ENCODE results near the gene DLGAP1. TPM values are rescaled to one million over a fixed set of nuclear protein-coding genes. Genes with fewer than 3 reads are reported as not detected.

Gene DLGAP1
- total and polyA plus RNA-seq, 10 donors = 0.11 to 6.0 (median 2.1) TPM

DNA sequence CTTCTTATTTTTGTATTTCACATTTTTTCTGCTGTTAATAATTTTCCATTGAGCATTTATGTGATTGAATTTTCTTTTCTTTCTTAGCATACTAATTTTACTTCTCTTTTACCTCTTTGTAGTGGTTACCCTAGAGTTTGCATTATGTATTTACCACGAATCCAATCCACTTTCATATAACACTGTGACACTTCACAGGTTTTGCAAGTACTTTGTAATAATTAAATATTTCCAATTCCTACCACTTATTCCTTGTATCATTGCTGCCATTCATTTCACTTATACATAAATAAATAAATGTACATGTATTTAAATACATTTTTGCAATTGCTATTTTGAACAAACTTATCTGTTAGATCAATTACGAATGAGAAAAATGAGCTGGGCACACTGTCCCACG, 894.4 kb downstream of the DLGAP1 start:
- H3K27ac ChIP-seq = no peak overlapping the region
- H3K27me3 ChIP-seq (replicated peaks in 1 of 7) = no peaks in the 10 kb centered on the region
- no peak for DNase-seq
- peaks cover 0 to 24% (median 17%) of the 10 kb centered on the region in 8 donors for H3K9me3 ChIP-seq
- intact Hi-C loops (cut with DNase I; ENCODE audit: low total_unique reads) = no loop called here
- H3K4me3 ChIP-seq = no peak overlapping the region
- TF ChIP-seq, protein P1, sequence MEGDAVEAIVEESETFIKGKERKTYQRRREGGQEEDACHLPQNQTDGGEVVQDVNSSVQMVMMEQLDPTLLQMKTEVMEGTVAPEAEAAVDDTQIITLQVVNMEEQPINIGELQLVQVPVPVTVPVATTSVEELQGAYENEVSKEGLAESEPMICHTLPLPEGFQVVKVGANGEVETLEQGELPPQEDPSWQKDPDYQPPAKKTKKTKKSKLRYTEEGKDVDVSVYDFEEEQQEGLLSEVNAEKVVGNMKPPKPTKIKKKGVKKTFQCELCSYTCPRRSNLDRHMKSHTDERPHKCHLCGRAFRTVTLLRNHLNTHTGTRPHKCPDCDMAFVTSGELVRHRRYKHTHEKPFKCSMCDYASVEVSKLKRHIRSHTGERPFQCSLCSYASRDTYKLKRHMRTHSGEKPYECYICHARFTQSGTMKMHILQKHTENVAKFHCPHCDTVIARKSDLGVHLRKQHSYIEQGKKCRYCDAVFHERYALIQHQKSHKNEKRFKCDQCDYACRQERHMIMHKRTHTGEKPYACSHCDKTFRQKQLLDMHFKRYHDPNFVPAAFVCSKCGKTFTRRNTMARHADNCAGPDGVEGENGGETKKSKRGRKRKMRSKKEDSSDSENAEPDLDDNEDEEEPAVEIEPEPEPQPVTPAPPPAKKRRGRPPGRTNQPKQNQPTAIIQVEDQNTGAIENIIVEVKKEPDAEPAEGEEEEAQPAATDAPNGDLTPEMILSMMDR (IDR thresholded peaks at IDR 0.05 in 8 of 11, conservative IDR thresholded peaks at IDR 0.05 in 3 of 11) = no peak
- TF ChIP-seq POLR2A (IDR thresholded peaks at IDR 0.05) (no peak), POLR2AphosphoS5 (IDR thresholded peaks at IDR 0.05) (no peak)
- H3K36me3 ChIP-seq = no peaks in the 10 kb centered on the region
- WGBS, 5 donors = 54 to 89% (median 66%) methylated on average over 3 of the region's 3 CpGs
- H3K4me1 ChIP-seq = no peaks in the 10 kb centered on the region

DNA sequence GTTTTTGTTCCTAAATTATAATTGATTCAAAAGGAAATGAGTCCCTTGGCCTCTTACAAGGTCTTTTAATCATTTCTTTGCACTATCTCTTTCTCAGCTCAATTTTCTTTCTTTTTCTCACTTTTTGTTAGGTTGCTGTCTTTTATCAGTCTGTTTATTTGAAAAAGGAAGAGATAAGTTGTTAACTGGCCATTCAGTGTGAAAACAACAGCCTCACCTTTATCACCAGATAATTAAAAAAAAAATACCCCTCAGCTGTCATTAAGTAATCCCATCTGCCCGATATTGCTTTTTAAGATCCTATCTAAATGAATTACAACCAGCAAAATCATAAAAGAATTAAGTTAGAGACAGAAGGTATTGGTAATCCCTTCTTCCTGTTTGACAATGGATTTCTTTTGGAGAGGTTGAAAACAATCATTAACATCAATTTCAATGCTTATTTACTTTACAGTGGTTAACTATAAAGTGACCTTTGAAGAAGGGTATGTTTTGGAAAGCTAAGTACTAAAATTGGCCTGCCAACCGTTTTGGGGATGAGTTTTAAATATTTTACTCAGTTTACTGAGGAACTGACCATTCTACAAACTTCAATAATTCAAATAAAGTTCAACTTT, 900.2 kb downstream of the DLGAP1 start:
- H3K27ac ChIP-seq = no peak overlapping the region
- no peaks in the 10 kb centered on the region for H3K36me3 ChIP-seq
- intact Hi-C loops (cut with DNase I; ENCODE audit: low total_unique reads) = no loop called here
- no peaks in the 10 kb centered on the region for H3K27me3 ChIP-seq (replicated peaks in 1 of 7)
- no peak for DNase-seq
- 69 to 85% (median 81%) methylated on average over 2 of the region's 2 CpGs for WGBS, 5 donors
- no peaks in the 10 kb centered on the region for H3K4me1 ChIP-seq
- no peak overlapping the region for H3K4me3 ChIP-seq
- no peaks in the 10 kb centered on the region for H3K9me3 ChIP-seq
- TF ChIP-seq, protein P1 (IDR thresholded peaks at IDR 0.05 in 8 of 11, conservative IDR thresholded peaks at IDR 0.05 in 3 of 11) = no peak
- TF ChIP-seq POLR2A (IDR thresholded peaks at IDR 0.05) = no peak
- no peak for TF ChIP-seq POLR2AphosphoS5 (IDR thresholded peaks at IDR 0.05)

DNA sequence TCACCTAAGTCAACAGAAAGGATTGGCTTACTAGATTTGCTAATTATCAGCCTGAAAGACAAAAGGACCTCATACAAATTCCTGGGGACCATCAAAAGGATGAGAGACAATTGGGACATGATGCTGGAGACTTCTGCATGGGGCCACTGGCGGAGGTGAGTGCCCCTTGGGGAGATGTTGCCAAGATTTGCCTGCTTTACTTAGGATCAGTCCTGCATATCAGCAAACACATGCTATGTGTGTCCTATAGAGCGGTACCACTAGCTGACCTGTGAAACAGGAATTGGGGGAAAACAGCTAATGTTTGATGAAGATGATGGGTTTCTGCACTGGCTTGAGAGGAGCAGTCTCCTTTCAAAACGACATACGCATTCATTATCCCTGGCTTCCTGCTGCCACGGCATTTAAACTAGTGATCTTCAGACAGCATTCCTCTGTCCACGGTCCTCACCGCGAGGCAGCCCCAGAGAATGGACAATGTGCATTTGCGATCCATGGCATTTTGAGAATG, 901.0 kb downstream of the DLGAP1 start:
- TF ChIP-seq POLR2A (IDR thresholded peaks at IDR 0.05) = no peak
- TF ChIP-seq, protein P1 (IDR thresholded peaks at IDR 0.05 in 8 of 11, conservative IDR thresholded peaks at IDR 0.05 in 3 of 11) = no peak
- TF ChIP-seq POLR2AphosphoS5 (IDR thresholded peaks at IDR 0.05) = no peak
- WGBS, 5 donors = 73 to 84% (median 81%) methylated on average over 9 of the region's 9 CpGs
- DNase-seq = no peak
- no peak overlapping the region for H3K27ac ChIP-seq
- H3K4me1 ChIP-seq = no peaks in the 10 kb centered on the region
- intact Hi-C loops (cut with DNase I; ENCODE audit: low total_unique reads) = no loop called here
- H3K4me3 ChIP-seq = no peak overlapping the region
- H3K36me3 ChIP-seq = no peaks in the 10 kb centered on the region
- H3K27me3 ChIP-seq (replicated peaks in 1 of 7) = no peaks in the 10 kb centered on the region
- H3K9me3 ChIP-seq = no peaks in the 10 kb centered on the region

DNA sequence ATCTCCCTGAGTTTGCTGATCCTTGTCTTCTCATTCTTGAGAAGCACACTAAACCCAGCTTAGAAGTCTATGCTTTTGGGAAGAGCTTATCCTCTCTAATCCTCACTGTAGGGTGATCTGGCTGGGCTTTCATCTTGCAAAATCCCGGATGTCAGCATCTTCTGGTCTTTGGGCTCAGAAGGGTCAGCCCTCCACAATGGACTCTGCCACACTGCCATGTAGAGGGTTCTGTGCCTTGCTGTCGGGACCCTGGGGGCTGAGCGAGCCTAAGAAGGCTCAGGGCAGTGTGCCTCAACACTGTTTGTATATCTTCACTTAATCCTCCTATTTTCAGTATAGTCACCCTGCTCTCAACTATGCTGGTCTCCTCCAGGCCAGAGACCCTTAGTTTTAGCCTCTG, 902.8 kb downstream of the DLGAP1 start:
- H3K4me1 ChIP-seq = no peaks in the 10 kb centered on the region
- no peaks in the 10 kb centered on the region for H3K36me3 ChIP-seq
- WGBS, 5 donors = 89 to 97% (median 90%) methylated on average over 3 of the region's 3 CpGs
- H3K9me3 ChIP-seq = no peaks in the 10 kb centered on the region
- intact Hi-C loops (cut with DNase I; ENCODE audit: low total_unique reads) = no loop called here
- no peak for TF ChIP-seq POLR2A (IDR thresholded peaks at IDR 0.05)
- no peak for TF ChIP-seq POLR2AphosphoS5 (IDR thresholded peaks at IDR 0.05)
- TF ChIP-seq, protein P1 (IDR thresholded peaks at IDR 0.05 in 8 of 11, conservative IDR thresholded peaks at IDR 0.05 in 3 of 11) = no peak
- H3K4me3 ChIP-seq = no peak overlapping the region
- DNase-seq = no peak
- H3K27ac ChIP-seq = no peak overlapping the region
- no peaks in the 10 kb centered on the region for H3K27me3 ChIP-seq (replicated peaks in 1 of 7)

Measured in spleen (tissue), 11 donors.